ENCODE results near the gene LYPD1. TPM values are rescaled to one million over a fixed set of nuclear protein-coding genes. Genes with fewer than 3 reads are reported as not detected.
"Not testable (repeated sequence)": the region's sequence is repeated elsewhere in the genome, so short reads cannot be mapped to it uniquely, and the experiment has no call there.

LYPD1 gene
- total and polyA plus RNA-seq, 4 donors = 0.17 to 0.65 (median 0.46) TPM

DNA sequence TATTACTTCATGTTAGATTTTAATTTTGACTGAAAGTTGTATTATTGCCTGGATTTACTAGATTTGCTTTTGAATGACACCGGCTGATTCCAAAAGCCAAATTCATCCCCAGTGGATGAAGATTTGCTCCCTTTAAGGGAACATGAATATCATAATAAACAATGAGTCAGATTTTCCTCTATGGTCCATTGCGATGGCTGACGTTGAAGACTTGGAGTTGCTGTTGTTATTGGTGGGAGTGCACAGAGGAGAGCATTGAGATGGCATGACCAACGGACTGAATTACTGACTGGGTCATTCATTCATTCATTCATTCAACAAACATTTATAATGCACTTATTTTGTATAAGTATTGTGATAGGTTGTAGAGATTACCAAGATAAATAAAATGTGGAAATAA is 33.4 kb upstream of the LYPD1 start (continued):
- TF ChIP-seq SP1 (IDR thresholded peaks at IDR 0.05) (no peak), FOXA2 (IDR thresholded peaks at IDR 0.05) (no peak)

GRCh38 chr2:132701810-132702209 is 31.8 kb upstream of the LYPD1 start:
- H3K9me3 ChIP-seq (ENCODE audit: control insufficient read depth in 4 of 4, low read length in 3 of 4) = no peaks in the 10 kb centered on the region
- TF ChIP-seq GABPA (IDR thresholded peaks at IDR 0.05 in 1 of 2, conservative IDR thresholded peaks at IDR 0.05 in 1 of 2) (no peak), HNF4A (conservative IDR thresholded peaks at IDR 0.05) (no peak), TAF1 (conservative IDR thresholded peaks at IDR 0.05) (no peak), ATF3 (IDR thresholded peaks at IDR 0.05) (no peak)
- H3K27ac ChIP-seq (ENCODE audit: low read depth in 1 of 2, low read length in 2 of 2) = no peak overlapping the region
- no peak for DNase-seq (ENCODE audit: low spot score)
- H3K9ac ChIP-seq (ENCODE audit: low read depth in 1 of 2, low read length in 2 of 2) = no peak overlapping the region
- H3K36me3 ChIP-seq (ENCODE audit: control insufficient read depth in 4 of 4, insufficient read depth in 3 of 4, low read depth in 1 of 4, low read length in 3 of 4) = no peaks in the 10 kb centered on the region
- no peaks in the 10 kb centered on the region for H3K4me1 ChIP-seq (ENCODE audit: control insufficient read depth in 4 of 4, insufficient read depth in 4 of 4, low read length in 3 of 4)
- 94% methylated on average over 2 of the region's 2 CpGs for WGBS
- no peaks in the 10 kb centered on the region for H3K27me3 ChIP-seq (ENCODE audit: control insufficient read depth in 4 of 4, insufficient read depth in 4 of 4, low read length in 3 of 4)
- no peak overlapping the region for H3K4me3 ChIP-seq (ENCODE audit: low read depth in 1 of 3, low read length in 3 of 3)

DNA sequence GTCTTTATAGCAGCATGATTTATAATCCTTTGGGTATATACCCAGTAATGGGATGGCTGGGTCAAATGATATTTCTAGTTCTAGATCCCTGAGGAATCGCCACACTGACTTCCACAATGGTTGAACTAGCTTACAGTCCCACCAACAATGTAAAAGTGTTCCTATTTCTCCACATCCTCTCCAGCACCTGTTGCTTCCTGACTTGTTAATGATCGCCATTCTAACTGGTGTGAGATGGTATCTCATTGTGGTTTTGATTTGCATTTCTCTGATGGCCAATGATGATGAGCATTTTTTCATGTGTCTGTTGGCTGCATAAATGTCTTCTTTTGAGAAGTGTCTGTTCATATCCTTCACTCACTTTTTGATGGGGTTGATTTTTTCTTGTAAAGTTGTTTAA is 29.8 kb upstream of the LYPD1 start:
- not testable (repeated sequence) for H3K4me3 ChIP-seq (ENCODE audit: low read depth in 1 of 3, low read length in 3 of 3); H3K9ac ChIP-seq (ENCODE audit: low read depth in 1 of 2, low read length in 2 of 2); H3K27me3 ChIP-seq (ENCODE audit: control insufficient read depth in 4 of 4, insufficient read depth in 4 of 4, low read length in 3 of 4); H3K27ac ChIP-seq (ENCODE audit: low read depth in 1 of 2, low read length in 2 of 2); H3K36me3 ChIP-seq (ENCODE audit: control insufficient read depth in 4 of 4, insufficient read depth in 3 of 4, low read depth in 1 of 4, low read length in 3 of 4); H3K9me3 ChIP-seq (ENCODE audit: control insufficient read depth in 4 of 4, low read length in 3 of 4); DNase-seq (ENCODE audit: low spot score); H3K4me1 ChIP-seq (ENCODE audit: control insufficient read depth in 4 of 4, insufficient read depth in 4 of 4, low read length in 3 of 4)
- 91% methylated on average over 1 of the region's 2 CpGs for WGBS

DNA sequence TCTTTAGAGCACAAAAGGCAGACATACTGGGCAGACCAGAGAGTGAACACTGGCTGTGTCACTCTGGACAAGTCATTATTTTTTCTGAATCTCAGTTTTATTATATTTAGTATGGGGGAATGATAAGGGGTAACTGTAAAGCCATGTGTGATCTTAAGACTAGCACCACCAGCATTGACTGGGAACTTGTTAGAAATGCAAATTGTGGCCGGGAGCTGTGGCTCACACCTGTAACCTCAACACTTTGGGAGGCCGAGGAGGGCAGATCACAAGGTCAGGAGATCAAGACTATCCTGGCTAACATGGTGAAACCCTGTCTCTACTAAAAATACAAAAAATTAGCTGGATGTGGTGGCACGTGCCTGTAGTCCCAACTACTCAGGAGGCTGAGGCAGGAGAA is 28.3 kb upstream of the LYPD1 start:
- DNase-seq (ENCODE audit: low spot score); H3K4me1 ChIP-seq (ENCODE audit: control insufficient read depth in 4 of 4, insufficient read depth in 4 of 4, low read length in 3 of 4); H3K27ac ChIP-seq (ENCODE audit: low read depth in 1 of 2, low read length in 2 of 2); H3K36me3 ChIP-seq (ENCODE audit: control insufficient read depth in 4 of 4, insufficient read depth in 3 of 4, low read depth in 1 of 4, low read length in 3 of 4); H3K4me3 ChIP-seq (ENCODE audit: low read depth in 1 of 3, low read length in 3 of 3); H3K9ac ChIP-seq (ENCODE audit: low read depth in 1 of 2, low read length in 2 of 2); H3K27me3 ChIP-seq (ENCODE audit: control insufficient read depth in 4 of 4, insufficient read depth in 4 of 4, low read length in 3 of 4); H3K9me3 ChIP-seq (ENCODE audit: control insufficient read depth in 4 of 4, low read length in 3 of 4): not testable (repeated sequence)
- 96% methylated on average over 3 of the region's 3 CpGs for WGBS

- H3K36me3 ChIP-seq (ENCODE audit: control insufficient read depth in 4 of 4, insufficient read depth in 3 of 4, low read depth in 1 of 4, low read length in 3 of 4) = no peaks in the 10 kb centered on the region
- TF ChIP-seq FOXA2 (IDR thresholded peaks at IDR 0.05) (no peak), RAD21 (IDR thresholded peaks at IDR 0.05) (no peak), EGR1 (IDR thresholded peaks at IDR 0.05; ENCODE audit: low read depth in 2 of 2) (no peak), NR2F2 (IDR thresholded peaks at IDR 0.05) (no peak), JUND (IDR thresholded peaks at IDR 0.05) (no peak), TAF1 (conservative IDR thresholded peaks at IDR 0.05) (no peak)
- H3K9me3 ChIP-seq (ENCODE audit: control insufficient read depth in 4 of 4, low read length in 3 of 4) = no peaks in the 10 kb centered on the region
- no peak overlapping the region for H3K4me3 ChIP-seq (ENCODE audit: low read depth in 1 of 3, low read length in 3 of 3)
- no peak overlapping the region for H3K9ac ChIP-seq (ENCODE audit: low read depth in 1 of 2, low read length in 2 of 2)
- H3K27me3 ChIP-seq (ENCODE audit: control insufficient read depth in 4 of 4, insufficient read depth in 4 of 4, low read length in 3 of 4) = no peaks in the 10 kb centered on the region
- no peak for DNase-seq (ENCODE audit: low spot score)
- no peak overlapping the region for H3K27ac ChIP-seq (ENCODE audit: low read depth in 1 of 2, low read length in 2 of 2)
- no peaks in the 10 kb centered on the region for H3K4me1 ChIP-seq (ENCODE audit: control insufficient read depth in 4 of 4, insufficient read depth in 4 of 4, low read length in 3 of 4)
- 78% methylated on average over 4 of the region's 4 CpGs for WGBS
Measured at GRCh38 chr2:132697556-132698205, 27.7 kb upstream of the LYPD1 start.

All from liver (tissue), 9 donors.